Activated effector memory CD4-positive, alpha-beta T cell treated with anti-CD3 and anti-CD28 coated beads, Interleukin-2, amount 50 U/mL, for 16 hours (primary cell): ENCODE results near the gene NNT.
"Not testable (repeated sequence)": the region's sequence is repeated elsewhere in the genome, so short reads cannot be mapped to it uniquely, and the experiment has no call there.

Source experiments
- DNase-seq: peaks from one replicate; pipeline ENCODE4 v3.0.0-alpha.2; 2020

Gene NNT

DNA sequence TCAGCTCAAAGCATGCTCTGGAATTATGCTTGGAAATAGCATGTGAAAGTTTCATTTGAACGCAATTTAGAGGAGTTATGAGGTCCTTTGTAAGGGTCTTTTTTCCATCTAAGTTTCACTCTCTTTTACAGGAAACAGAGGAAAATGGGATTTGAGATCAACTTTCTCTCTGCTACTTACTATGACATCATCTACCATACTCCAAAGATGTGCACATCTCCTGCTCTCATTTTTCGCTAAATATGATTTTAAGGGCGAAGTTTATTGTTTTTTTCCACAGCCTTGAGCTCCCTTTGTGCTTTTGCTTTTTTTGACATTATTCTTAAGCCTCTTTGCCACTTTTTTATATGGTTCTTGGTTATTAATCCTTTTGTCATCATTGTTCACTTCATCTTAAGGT lies 125.6 kb downstream of the NNT start:
- DNase-seq: no peak

DNA sequence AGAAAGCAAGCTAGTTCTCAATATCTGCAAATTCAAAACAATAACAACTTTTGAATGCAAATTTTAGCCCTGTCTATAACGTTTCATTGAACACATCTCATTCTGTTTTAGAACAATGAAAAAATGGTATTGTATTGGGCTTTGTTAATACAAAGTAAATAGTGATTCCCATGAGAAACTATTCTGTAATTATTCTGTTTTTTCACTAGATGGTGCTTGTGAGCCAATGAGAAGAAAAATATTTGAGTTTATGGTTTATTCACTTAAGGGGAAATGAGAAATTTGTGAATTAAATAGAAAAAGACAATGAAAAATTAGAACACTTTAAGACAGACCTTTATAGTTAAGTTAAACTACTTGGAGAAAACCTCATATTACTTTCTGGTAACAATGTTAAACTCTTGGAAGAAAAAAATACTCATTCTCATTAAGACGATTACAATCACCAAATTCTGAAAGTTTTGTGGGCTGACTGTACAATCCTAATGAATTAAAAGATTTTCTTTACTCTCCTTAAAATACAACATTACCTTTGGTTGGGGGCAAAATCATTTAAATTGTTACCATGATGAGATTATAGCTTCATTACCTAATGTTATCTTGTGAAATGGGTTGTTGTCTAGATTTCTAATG lies 127.0 kb downstream of the NNT start:
- no peak for DNase-seq

DNA sequence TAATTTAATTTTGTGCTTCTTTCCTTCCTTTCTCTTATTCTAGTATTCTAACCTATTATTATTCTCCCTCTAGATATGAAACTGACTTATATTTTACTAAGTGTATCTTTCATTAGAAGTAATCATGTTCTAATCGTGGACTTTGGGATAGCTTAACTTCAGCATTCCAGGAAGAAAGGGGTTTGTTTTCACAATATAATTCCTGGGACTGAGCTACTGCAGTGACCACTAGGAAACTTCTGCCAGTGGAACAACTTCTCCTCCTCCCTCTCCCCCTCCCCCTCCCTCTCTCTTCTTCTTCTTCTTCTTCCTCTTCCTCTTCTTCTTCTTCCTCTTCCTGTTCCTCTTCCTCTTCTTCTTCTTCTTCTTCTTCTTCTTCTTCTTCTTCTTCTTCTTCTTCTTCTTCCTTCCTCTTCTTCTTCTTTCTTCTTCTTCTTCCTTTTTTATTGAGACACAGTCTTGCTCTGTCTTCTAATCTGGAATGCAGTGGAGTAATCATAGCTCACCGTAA lies 127.9 kb downstream of the NNT start:
- no peak for DNase-seq

DNA sequence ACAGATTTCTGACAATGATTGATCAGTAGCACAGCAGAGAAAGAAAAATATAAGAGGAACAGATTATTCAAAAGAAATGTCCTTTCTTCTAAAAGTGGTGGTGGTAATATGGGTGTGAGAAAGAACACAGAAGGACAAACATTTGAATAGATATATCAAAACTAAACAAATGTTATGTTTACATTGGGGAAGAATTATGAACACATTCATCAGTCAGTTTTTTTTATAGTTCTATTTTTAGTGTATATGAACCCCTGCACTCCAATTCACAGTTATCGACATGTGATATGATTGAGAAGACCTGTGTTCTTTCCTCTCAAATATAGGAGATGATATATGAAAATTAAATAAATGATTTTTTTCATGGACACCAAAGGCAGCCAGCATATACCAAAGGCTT lies 128.6 kb downstream of the NNT start:
- no peak for DNase-seq

DNA sequence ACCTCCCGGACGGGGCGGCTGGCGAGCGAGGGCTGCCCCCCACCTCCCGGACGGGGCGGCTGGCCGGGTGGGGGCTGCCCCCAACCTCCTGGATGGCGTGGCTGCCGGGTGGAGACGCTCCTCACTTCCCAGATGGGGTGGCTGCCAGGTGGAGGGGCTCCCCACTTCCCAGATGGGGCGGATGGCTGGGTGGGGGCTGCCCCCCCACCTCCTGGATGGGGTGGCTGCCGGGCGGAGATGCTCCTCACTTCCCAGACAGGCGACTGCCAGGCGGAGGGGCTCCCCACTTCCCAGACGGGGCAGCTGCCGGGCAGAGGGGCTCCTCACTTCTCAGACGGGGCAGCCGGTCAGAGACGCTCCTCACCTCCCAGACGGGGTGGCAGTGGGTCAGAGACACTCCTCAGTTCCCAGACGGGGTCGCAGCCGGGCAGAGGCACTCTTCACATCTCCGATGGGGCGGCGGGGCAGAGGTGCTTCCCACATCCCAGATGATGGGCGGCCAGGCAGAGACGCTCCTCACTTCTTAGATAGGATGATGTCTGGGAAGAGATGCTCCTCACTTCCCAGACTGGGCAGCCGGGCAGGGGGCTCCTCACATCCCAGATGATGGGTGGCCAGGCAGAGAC lies 143.1 kb downstream of the NNT start:
- DNase-seq: not testable (repeated sequence)

DNA sequence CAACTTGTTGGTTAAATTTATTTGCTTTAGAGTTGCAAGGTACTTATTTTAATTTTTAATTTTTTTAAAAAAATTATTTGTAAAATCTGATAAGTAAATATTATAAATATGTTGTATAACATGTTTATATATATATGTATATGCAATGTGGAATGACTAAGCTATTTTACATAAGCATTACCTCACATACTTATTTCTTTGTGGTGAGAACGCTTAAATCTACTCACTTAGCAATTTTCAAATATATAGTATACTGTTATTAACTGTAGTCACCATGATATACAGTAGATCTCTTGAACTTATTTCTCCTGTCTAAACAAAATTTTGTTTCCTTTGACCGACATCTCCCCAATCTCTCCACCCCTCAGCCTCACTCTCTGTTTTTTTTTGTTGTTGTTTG lies 147.8 kb downstream of the NNT start:
- DNase-seq: no peak

DNA sequence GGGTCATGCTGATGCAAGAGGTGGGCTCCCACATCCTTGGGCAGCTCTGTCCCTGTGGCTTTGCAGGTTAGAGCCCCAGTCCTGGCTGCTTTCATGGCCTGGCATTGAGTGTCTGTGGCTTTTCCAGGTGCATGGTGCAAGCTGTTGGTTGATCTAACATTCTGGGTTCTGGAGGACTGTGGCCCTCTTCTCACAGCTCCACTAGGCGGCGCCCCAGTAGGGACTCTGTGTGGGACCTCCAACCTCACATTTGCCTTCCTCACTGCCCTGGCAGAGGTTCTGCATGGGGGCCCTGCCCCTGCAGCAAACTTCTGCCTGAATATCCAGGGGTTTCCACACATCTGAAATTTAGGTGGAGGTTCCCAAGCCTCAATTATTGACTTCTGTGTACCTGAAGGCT lies 150.1 kb downstream of the NNT start:
- DNase-seq: no peak
